Measurements from ENCODE around the gene C14orf132. TPM values are rescaled to one million over a fixed set of nuclear protein-coding genes. Genes with fewer than 3 reads are reported as not detected.

C14orf132 gene
- polyA plus RNA-seq, 1 donor = 17.4 TPM

- DNase-seq (ENCODE audit: low read depth) = no peak
These were observed 610 bp downstream of the C14orf132 start for GRCh38 chr14:96039633-96040311.

GRCh38 chr14:96040828-96041371 lies 1.7 kb downstream of the C14orf132 start:
- no peak for DNase-seq (ENCODE audit: low read depth)

- DNase-seq (ENCODE audit: low read depth) = no peak
These were observed 3.2 kb downstream of the C14orf132 start for GRCh38 chr14:96042248-96042930.

GRCh38 chr14:96046630-96047029 lies 7.5 kb downstream of the C14orf132 start:
- DNase-seq (ENCODE audit: low read depth) = no peak

GRCh38 chr14:96047101-96047500 lies 7.9 kb downstream of the C14orf132 start:
- DNase-seq (ENCODE audit: low read depth) = no peak

- no peak for DNase-seq (ENCODE audit: low read depth)
These were observed 10.8 kb downstream of the C14orf132 start for GRCh38 chr14:96049932-96050331.

GRCh38 chr14:96050482-96050881 lies 11.3 kb downstream of the C14orf132 start:
- DNase-seq (ENCODE audit: low read depth) = no peak

GRCh38 chr14:96051231-96051630 lies 12.1 kb downstream of the C14orf132 start:
- no peak for DNase-seq (ENCODE audit: low read depth)

- no peak for DNase-seq (ENCODE audit: low read depth)
These were observed 12.7 kb downstream of the C14orf132 start for GRCh38 chr14:96051642-96052540.

- DNase-seq (ENCODE audit: low read depth) = no peak
These were observed 13.5 kb downstream of the C14orf132 start for GRCh38 chr14:96052541-96053247.

- DNase-seq (ENCODE audit: low read depth) = no peak
These were observed 14.1 kb downstream of the C14orf132 start for GRCh38 chr14:96053248-96053599.

GRCh38 chr14:96053600-96054381 lies 14.6 kb downstream of the C14orf132 start:
- DNase-seq (ENCODE audit: low read depth) = peak; percentile 9

- no peak for DNase-seq (ENCODE audit: low read depth)
These were observed 15.5 kb downstream of the C14orf132 start for GRCh38 chr14:96054661-96055060.

- DNase-seq (ENCODE audit: low read depth) = no peak
These were observed 16.0 kb downstream of the C14orf132 start for GRCh38 chr14:96055065-96055752.

- DNase-seq (ENCODE audit: low read depth) = no peak
These were observed 16.8 kb downstream of the C14orf132 start for GRCh38 chr14:96055753-96056508.

GRCh38 chr14:96056509-96057422 lies 17.6 kb downstream of the C14orf132 start:
- no peak for DNase-seq (ENCODE audit: low read depth)

- DNase-seq (ENCODE audit: low read depth) = no peak
These were observed 18.6 kb downstream of the C14orf132 start for GRCh38 chr14:96057738-96058137.

GRCh38 chr14:96058576-96059200 lies 19.5 kb downstream of the C14orf132 start:
- no peak for DNase-seq (ENCODE audit: low read depth)

Data from forelimb muscle (tissue), 1 donor.